ENCODE results near the gene CLECL1. TPM values are rescaled to one million over a fixed set of nuclear protein-coding genes. Genes with fewer than 3 reads are reported as not detected.

The CLECL1 gene
- total and polyA plus RNA-seq, 10 donors: 6.3 to 103 (median 14.5) TPM

- TF ChIP-seq CTCF (IDR thresholded peaks at IDR 0.05 in 8 of 11, conservative IDR thresholded peaks at IDR 0.05 in 3 of 11): no peak
- no peak for TF ChIP-seq POLR2A (IDR thresholded peaks at IDR 0.05)
- TF ChIP-seq POLR2AphosphoS5 (IDR thresholded peaks at IDR 0.05): no peak
- Histone ChIP-seq H3K36me3 (no peaks in the 10 kb centered on the region), H3K27me3 (replicated peaks in 1 of 7) (no peaks in the 10 kb centered on the region), H3K27ac (peak overlapping the region in 4 of 8 donors; percentile 26 to 89 (median 58)), H3K9me3 (no peaks in the 10 kb centered on the region), H3K4me1 (peaks cover 17 to 80% (median 50%) of the 10 kb centered on the region in 6 donors), H3K4me3 (no peak overlapping the region)
- intact Hi-C loops (cut with DNase I; ENCODE audit: low total_unique reads): no loop called here
- WGBS, 5 donors: 77 to 88% (median 82%) methylated on average over 3 of the region's 3 CpGs
- no peak for DNase-seq
Observed at GRCh38 chr12:9735601-9736000, 2.7 kb upstream of the CLECL1 start.

- peak overlapping the region; percentile 22 to 87 (median 80) for H3K27ac ChIP-seq
- no peaks in the 10 kb centered on the region for H3K36me3 ChIP-seq
- H3K4me3 ChIP-seq: peak overlapping the region in 2 of 8 donors; percentile 8 to 43
- TF ChIP-seq CTCF (IDR thresholded peaks at IDR 0.05 in 8 of 11, conservative IDR thresholded peaks at IDR 0.05 in 3 of 11): no peak
- TF ChIP-seq POLR2A (IDR thresholded peaks at IDR 0.05): no peak
- TF ChIP-seq POLR2AphosphoS5 (IDR thresholded peaks at IDR 0.05): no peak
- peaks cover under 1 to 59% (median 25%) of the 10 kb centered on the region in 6 donors for H3K4me1 ChIP-seq
- no peaks in the 10 kb centered on the region for H3K27me3 ChIP-seq (replicated peaks in 1 of 7)
- intact Hi-C loops (cut with DNase I; ENCODE audit: low total_unique reads): no loop called here
- no peak for DNase-seq
- WGBS, 5 donors: 52 to 63% (median 55%) methylated on average over 2 of the region's 2 CpGs
- no peaks in the 10 kb centered on the region for H3K9me3 ChIP-seq
Observed at GRCh38 chr12:9731797-9732196, 1.1 kb downstream of the CLECL1 start.

GRCh38 chr12:9731393-9731792, 1.5 kb downstream of the CLECL1 start:
- Histone ChIP-seq H3K9me3 (no peaks in the 10 kb centered on the region), H3K36me3 (no peaks in the 10 kb centered on the region), H3K4me1 (peaks cover 0 to 55% (median 21%) of the 10 kb centered on the region in 6 donors), H3K4me3 (peak overlapping the region in 2 of 8 donors; percentile 8 to 43), H3K27me3 (replicated peaks in 1 of 7) (no peaks in the 10 kb centered on the region), H3K27ac (peak overlapping the region; percentile 22 to 87 (median 80))
- TF ChIP-seq POLR2AphosphoS5 (IDR thresholded peaks at IDR 0.05) (no peak), POLR2A (IDR thresholded peaks at IDR 0.05) (no peak), CTCF (IDR thresholded peaks at IDR 0.05 in 8 of 11, conservative IDR thresholded peaks at IDR 0.05 in 3 of 11) (no peak)
- no peak for DNase-seq
- intact Hi-C loops (cut with DNase I; ENCODE audit: low total_unique reads): no loop called here
- 58 to 72% (median 68%) methylated on average over 6 of the region's 6 CpGs for WGBS, 5 donors

GRCh38 chr12:9730591-9730990, 2.3 kb downstream of the CLECL1 start:
- Histone ChIP-seq H3K4me1 (peaks cover 0 to 53% (median 17%) of the 10 kb centered on the region in 6 donors), H3K4me3 (peak overlapping the region in 1 of 8 donors; percentile 43), H3K27me3 (replicated peaks in 1 of 7) (no peaks in the 10 kb centered on the region), H3K36me3 (no peaks in the 10 kb centered on the region), H3K9me3 (no peaks in the 10 kb centered on the region), H3K27ac (peak overlapping the region; percentile 22 to 87 (median 80))
- DNase-seq: no peak
- WGBS, 5 donors: 72 to 88% (median 78%) methylated on average over 6 of the region's 6 CpGs
- intact Hi-C loops (cut with DNase I; ENCODE audit: low total_unique reads): no loop called here
- TF ChIP-seq POLR2AphosphoS5 (IDR thresholded peaks at IDR 0.05) (peak in 1 of 3 donors; percentile 30), POLR2A (IDR thresholded peaks at IDR 0.05) (no peak)
